CMK (cell line): ENCODE data around the gene ANO4.
"Not testable (repeated sequence)": the region's sequence is repeated elsewhere in the genome, so short reads cannot be mapped to it uniquely, and the experiment has no call there.

ENCODE experiments used
- DNase-seq: peaks from one replicate; pipeline ENCODE4 v3.0.0-alpha.2; 2010; ENCODE audit warnings: low read depth

Gene ANO4

DNA sequence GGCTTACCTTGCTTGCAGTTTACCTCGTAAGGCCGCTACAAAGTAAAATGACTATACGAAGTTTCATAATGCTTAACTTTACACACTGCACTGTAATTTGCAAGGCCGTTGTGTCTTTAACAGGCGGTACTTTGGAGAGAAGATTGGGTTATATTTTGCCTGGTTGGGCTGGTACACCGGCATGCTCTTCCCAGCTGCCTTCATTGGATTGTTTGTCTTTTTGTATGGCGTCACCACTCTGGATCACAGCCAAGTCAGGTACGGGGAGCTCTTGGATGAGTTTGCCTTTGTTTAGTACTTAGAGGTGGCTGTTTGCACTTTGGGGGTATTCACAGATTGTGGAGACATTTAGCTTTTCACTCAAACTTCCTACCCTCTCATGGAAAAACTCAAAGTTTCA is 247.6 kb downstream of the ANO4 start:
- no peak for DNase-seq

GRCh38 chr12:101044512-101045059 is 250.0 kb downstream of the ANO4 start:
- no peak for DNase-seq

GRCh38 chr12:101045486-101046464 is 251.2 kb downstream of the ANO4 start:
- no peak for DNase-seq

DNA sequence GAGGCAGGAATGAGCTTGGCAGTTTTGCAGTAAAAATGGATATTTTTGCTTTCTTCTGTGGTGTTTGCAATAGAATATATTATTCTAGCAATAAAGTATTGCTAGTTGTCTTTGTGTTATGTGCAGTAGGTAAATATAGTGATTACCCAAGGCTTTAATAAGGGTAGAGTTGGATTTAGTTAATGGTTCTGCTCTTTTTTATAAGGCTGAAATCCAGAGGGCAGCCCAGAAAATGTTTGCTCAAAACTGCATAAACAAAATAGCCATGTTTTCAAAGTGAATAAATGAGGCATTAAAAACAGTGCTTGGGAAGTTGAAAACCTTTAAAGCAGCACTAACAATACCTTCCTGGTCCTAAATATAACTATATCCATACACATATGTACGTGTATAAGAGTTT is 253.1 kb downstream of the ANO4 start:
- no peak for DNase-seq

- no peak for DNase-seq
Measured at GRCh38 chr12:101050631-101051030, 256.1 kb downstream of the ANO4 start.

DNA sequence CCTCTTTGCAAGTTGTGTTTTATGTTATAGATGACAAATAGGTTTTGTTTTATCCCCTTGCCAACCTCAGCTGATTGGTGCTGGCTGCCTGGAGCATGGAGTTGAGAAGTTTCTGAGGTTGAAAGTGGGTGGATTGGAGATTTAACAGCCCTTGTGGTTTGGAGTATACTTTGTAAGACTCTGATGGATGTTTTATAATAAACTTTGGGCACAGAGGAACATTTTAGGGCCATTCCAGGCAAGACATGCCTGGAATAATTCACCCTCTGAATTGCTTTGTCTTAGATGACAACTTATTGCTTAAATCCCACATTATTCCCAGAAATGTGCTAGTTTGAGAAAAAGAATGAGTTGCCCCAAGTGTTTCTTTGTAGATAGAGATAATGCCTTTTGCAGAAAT is 256.6 kb downstream of the ANO4 start:
- no peak for DNase-seq

- no peak for DNase-seq
Measured at GRCh38 chr12:101051901-101052550, 257.4 kb downstream of the ANO4 start.

DNA sequence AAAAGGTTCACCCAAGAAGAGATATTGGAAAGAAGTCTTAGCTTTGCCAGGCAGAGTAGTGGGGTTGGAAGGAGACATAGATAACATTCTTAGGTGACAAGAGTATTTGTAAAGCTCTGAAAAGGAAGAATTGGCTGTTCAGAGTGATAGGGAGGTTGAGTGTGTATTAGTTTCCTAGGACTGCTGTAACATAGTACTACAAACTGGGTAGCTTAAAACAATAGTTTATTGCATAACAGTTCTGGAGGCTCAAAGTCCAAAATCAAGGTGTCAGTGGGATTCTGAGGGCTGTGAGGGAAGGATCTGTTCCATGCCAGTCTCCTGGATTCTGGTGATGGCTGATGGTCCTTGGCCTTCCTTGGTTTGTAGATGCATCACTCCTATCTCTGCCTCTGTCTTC is 258.6 kb downstream of the ANO4 start:
- no peak for DNase-seq

DNA sequence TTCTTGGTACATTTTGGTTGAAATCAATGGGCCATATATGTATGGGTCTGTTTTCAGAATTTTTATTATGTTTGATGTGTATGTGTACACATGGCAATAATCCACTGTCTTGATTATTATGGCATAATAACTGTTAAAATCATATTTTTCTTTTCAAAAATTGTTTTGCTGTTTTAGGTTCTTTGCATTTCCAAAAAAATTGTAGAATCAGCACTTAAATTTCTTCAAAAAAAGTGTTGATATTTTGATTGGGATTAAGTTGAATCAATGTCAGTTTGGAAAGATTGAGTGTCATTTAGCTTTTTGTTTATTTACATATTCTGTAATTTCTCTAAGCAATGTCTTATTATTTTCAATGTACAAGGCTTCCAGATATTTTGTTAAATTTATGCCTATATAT is 261.4 kb downstream of the ANO4 start:
- no peak for DNase-seq

DNA sequence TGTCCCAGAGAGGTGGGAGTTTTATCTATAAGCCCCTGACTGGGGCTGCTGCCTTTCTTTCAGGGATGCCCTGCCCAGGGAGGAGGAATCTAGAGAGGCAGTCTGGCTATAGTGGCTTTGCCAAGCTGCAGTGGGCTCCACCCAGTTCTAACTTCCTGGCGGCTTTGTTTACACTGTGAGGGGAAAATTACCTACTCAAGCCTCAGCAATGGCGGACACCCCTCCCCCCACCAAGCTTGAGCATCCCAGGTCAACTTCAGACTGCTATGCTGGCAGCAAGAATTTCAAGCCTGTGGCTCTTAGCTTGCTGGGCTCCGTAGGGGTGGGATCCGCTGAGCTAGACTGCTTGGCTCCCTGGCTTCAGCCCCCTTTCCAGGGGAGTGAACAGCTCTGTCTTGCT is 267.9 kb downstream of the ANO4 start:
- DNase-seq, result not testable (repeated sequence)

DNA sequence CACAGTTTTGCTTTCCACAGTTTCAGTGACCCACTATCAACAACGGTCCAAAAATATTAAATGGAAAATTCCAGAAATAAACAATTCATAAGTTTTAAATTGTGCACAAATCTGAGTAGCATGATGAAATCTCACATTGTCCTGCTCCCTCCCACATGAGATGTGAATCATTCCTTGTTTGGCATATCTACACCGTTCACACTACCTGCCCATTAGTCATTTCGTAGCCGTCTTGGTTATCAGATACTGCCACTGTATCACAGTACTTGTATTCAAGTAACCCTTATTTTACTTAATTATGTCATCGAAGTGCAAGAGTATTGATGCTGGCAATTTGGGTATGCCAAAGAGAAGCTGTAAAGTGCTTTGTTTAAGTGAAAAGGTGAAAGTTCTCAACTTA is 270.1 kb downstream of the ANO4 start:
- DNase-seq, result no peak

GRCh38 chr12:101066489-101066888 is 271.9 kb downstream of the ANO4 start:
- DNase-seq, result no peak

- DNase-seq, result no peak
Measured at GRCh38 chr12:101068402-101068801, 273.8 kb downstream of the ANO4 start.

DNA sequence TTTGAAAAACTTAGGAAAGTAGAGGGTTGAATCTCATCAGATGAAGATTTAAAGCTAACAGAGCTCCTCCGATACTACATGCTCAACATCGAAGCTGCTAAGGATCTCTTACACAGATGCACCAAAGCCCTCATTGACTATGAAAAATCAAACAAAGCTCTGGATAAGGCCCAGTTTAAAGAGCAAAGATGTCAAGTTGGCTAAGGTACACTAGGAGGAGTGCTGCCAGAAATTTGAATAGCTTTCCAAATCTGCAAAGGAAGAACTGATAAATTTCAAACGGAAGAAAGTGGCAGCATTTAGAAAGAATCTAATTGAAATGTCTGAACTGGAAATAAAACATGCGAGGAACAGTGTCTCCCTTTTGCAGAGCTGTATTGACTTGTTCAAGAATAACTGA is 274.3 kb downstream of the ANO4 start:
- DNase-seq, result no peak

DNA sequence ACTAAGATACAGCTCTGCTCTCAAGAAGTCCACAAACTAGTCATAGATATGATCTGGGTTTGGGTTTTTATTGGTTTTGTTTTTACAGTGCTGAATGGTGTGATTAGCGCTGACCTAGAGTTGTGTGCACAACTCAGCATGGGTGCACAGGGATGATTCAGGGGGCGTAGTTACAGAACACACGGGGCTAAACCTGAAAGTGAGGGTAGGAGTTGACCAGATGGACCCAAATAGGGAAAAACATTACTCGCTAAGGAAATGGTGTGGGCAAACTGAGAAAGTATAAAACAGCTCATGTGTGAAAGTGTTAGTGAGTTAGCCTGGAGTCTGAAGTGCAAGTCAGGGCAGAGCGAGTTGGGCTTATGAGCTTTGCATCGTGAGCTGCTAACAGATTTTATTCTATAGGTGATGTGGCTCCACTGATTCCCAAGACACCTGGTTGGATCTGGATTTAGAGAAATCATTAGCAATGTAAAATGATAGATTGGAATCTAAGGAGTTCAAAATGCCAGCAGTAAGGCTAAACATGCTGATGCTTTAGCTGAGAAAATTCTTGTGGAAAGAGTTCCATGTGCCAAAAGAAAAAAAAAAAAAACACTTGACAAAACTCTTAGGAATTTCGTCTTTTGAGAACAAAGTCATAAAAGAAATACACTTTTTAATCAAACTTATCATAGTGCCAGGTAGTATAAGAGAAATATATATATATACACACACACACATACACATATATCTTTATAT is 280.5 kb downstream of the ANO4 start:
- DNase-seq, result no peak

DNA sequence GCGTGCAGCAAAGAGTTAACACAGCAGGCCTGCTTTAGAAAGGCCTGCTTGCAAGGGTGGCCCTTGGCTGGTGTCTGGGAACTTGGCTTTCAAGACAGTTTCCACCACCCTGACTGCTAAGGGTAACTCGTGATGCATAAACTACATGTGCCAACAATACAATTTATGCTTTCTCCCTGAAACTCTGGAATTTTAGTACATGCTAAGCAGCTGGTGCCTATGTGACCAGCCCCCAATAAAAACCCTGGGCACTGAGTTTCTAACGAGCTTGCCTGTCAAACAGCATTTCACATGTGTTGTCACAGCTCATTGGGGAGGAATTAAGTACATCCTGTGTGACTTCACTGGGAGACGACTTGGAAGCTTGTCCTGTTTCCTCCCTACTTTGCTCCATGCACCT is 282.3 kb downstream of the ANO4 start:
- DNase-seq, result no peak

DNA sequence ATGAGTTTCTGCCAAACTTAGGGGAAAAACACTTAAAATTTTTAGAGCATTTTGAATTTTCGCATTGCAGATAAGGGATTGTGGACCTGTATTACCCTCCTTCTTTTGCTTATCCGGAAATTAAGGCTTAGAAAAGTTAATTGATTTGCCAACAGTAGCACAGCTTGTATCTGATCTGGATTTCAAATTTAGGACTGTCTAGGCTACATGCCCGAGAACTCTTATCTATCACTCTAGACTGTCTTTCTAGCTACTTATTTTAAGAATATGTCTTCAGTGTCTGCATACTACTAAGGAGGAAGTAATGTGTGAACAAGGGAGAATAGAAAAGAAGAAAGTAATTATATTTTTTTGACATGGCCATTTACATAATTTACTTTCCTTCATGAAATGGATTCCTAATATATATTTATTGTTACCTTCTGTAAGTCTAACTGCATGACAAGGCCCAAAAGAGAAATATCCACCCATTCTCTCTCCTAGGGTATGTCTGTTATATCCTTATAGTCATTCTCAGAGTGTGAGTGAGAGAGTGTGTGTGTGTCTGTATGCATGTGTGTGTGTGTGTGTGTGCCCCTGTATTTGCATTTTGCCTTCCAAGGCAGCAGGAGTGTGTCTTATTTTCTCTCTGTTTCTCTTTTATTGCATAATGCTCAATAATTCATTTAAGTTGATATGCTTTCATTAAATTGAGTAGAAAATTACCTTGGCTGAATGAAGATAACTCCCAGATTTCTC is 283.4 kb downstream of the ANO4 start:
- no peak for DNase-seq

GRCh38 chr12:101078536-101079285 is 284.1 kb downstream of the ANO4 start:
- no peak for DNase-seq

- DNase-seq, result no peak
Measured at GRCh38 chr12:101082706-101083105, 288.1 kb downstream of the ANO4 start.

- no peak for DNase-seq
Measured at GRCh38 chr12:101086490-101087135, 292.0 kb downstream of the ANO4 start.
